ENCODE results near the gene NAV1. TPM values are rescaled to one million over a fixed set of nuclear protein-coding genes. Genes with fewer than 3 reads are reported as not detected.
"Not testable (repeated sequence)": the region's sequence is repeated elsewhere in the genome, so short reads cannot be mapped to it uniquely, and the experiment has no call there.

NAV1 gene
- total RNA-seq, 1 donor from 2014 or later = 34.1 TPM

GRCh38 chr1:201573923-201574322, 35.0 kb downstream of the NAV1 start:
- Histone ChIP-seq H3K36me3 (no peaks in the 10 kb centered on the region), H3K4me1 (peaks cover 17% of the 10 kb centered on the region), H3K27me3 (no peaks in the 10 kb centered on the region), H3K9me3 (no peaks in the 10 kb centered on the region), H3K4me3 (no peak overlapping the region), H3K27ac (no peak overlapping the region)
- ATAC-seq (peak; percentile 42), DNase-seq (peak; percentile 7)
- intact Hi-C loops (cut with DNase I) = no loop called here
- no peak for TF ChIP-seq CTCF (IDR thresholded peaks at IDR 0.05)

- Histone ChIP-seq H3K4me1 (peaks cover 6% of the 10 kb centered on the region), H3K36me3 (no peaks in the 10 kb centered on the region), H3K27me3 (no peaks in the 10 kb centered on the region), H3K4me3 (no peak overlapping the region), H3K9me3 (no peaks in the 10 kb centered on the region), H3K27ac (no peak overlapping the region)
- no peak for TF ChIP-seq CTCF (IDR thresholded peaks at IDR 0.05)
- intact Hi-C loops (cut with DNase I) = no loop called here
- no peak for DNase-seq
- no peak for ATAC-seq
These were observed 37.0 kb downstream of the NAV1 start for GRCh38 chr1:201575912-201576311.

- H3K9me3 ChIP-seq = no peaks in the 10 kb centered on the region
- no peak overlapping the region for H3K4me3 ChIP-seq
- H3K4me1 ChIP-seq = peaks cover 1% of the 10 kb centered on the region
- H3K27me3 ChIP-seq = no peaks in the 10 kb centered on the region
- intact Hi-C loops (cut with DNase I) = no loop called here
- no peak for ATAC-seq
- DNase-seq = no peak
- TF ChIP-seq CTCF (IDR thresholded peaks at IDR 0.05) = no peak
- no peaks in the 10 kb centered on the region for H3K36me3 ChIP-seq
- H3K27ac ChIP-seq = no peak overlapping the region
These were observed 38.0 kb downstream of the NAV1 start for GRCh38 chr1:201576914-201577313.

GRCh38 chr1:201578008-201578888, 39.3 kb downstream of the NAV1 start:
- Histone ChIP-seq H3K27me3 (no peaks in the 10 kb centered on the region), H3K4me1 (peaks cover 14% of the 10 kb centered on the region), H3K27ac (no peak overlapping the region), H3K9me3 (no peaks in the 10 kb centered on the region), H3K4me3 (no peak overlapping the region), H3K36me3 (no peaks in the 10 kb centered on the region)
- intact Hi-C loops (cut with DNase I) = no loop called here
- TF ChIP-seq CTCF (IDR thresholded peaks at IDR 0.05) = no peak
- no peak for DNase-seq
- ATAC-seq = no peak

GRCh38 chr1:201581371-201581770, 42.4 kb downstream of the NAV1 start:
- DNase-seq = peak; percentile 22
- H3K27me3 ChIP-seq; intact Hi-C loops (cut with DNase I); H3K9me3 ChIP-seq; H3K27ac ChIP-seq; ATAC-seq; H3K4me3 ChIP-seq; H3K36me3 ChIP-seq: not testable (repeated sequence)
- H3K4me1 ChIP-seq = peaks cover 22% of the 10 kb centered on the region

GRCh38 chr1:201582705-201583442, 43.9 kb downstream of the NAV1 start:
- TF ChIP-seq CTCF (IDR thresholded peaks at IDR 0.05) = no peak
- Histone ChIP-seq H3K9me3 (no peaks in the 10 kb centered on the region), H3K36me3 (no peaks in the 10 kb centered on the region), H3K4me1 (peaks cover 22% of the 10 kb centered on the region), H3K27ac (no peak overlapping the region), H3K4me3 (no peak overlapping the region), H3K27me3 (no peaks in the 10 kb centered on the region)
- DNase-seq (peak; percentile 51), ATAC-seq (peak; percentile 56)
- intact Hi-C loops (cut with DNase I) = no loop called here

Measured in upper lobe of right lung (tissue), 1 donor.